K562 (cell line): ENCODE data around the gene AKAP7. TPM values are rescaled to one million over a fixed set of nuclear protein-coding genes. Genes with fewer than 3 reads are reported as not detected.

Source experiments
- ATAC-seq: fragments of 200-7000 bp; cut with Tn5 transposase; 3 replicates; pipeline ENCODE4 v1.9.1; 2020; ENCODE audit warnings: moderate library complexity
- BruUV-seq: library from RNA; stranded (reverse); fragments of 400-500 nt; replicated peaks from 2 replicates; lab custom pipeline; 2021; lab: Mats Ljungman, UMichigan
- CTCF ChIA-PET: fragments of 300-600 bp; formaldehyde crosslinking; extraction: SDS; loops from one replicate; lab custom pipeline; 2021; ENCODE audit warnings: low intra/inter-chr PET ratio; lab: Yijun Ruan, JAX
- POLR2A ChIA-PET: fragments of 300-600, 350-650 bp; sonication (Branson Sonifier 250); formaldehyde crosslinking; extraction: SDS; loops from one replicate; lab custom pipeline; 2021; ENCODE audit warnings: antibody characterized with exemption, inconsistent platforms; lab: Yijun Ruan, JAX
- DNase-seq, 4 experiments: peaks; one replicate each; pipeline versions ENCODE4 v3.0.0 to v3.0.0-alpha.2; 2011 to 2018; ENCODE audit warnings: low spot score in 3 of 4, mixed read lengths in 3 of 4; ENCODE audit errors: extremely low read depth in 1 of 4
- FAIRE-seq: peaks from 2 replicates; lab custom pipeline; 2011; peaks lifted over from hg19 to GRCh38; lab: Jason Lieb, UNC
- H2AFZ ChIP-seq: 2 replicates; pipeline ENCODE4 v1.6.0; 2011; ENCODE audit warnings: low read depth, low read length, control low read depth, inconsistent platforms
- H3K27ac ChIP-seq: fragments of 200-600 bp; 3 replicates; pipeline ENCODE4 v1.8.0; 2011; ENCODE audit warnings: low read depth, mild to moderate bottlenecking, control low read depth, inconsistent platforms, low read length, moderate library complexity, mixed read lengths; ENCODE audit errors: extremely low read depth
- H3K27me3 ChIP-seq, 2 experiments: fragments of 300-600 bp in 1 of 2; 2 replicates in 1 of 2; 3 replicates in 1 of 2; pipeline versions ENCODE4 v1.6.0 to v1.8.0; 2011; ENCODE audit warnings: inconsistent platforms in 2 of 2, low read length in 2 of 2, mild to moderate bottlenecking in 1 of 2, mixed read lengths in 1 of 2, moderate library complexity in 1 of 2; ENCODE audit not compliant: control insufficient read depth in 2 of 2, insufficient read depth in 2 of 2
- H3K36me3 ChIP-seq: fragments of 300-600 bp; 3 replicates; pipeline ENCODE4 v1.8.0; 2011; ENCODE audit warnings: mild to moderate bottlenecking, low read length, inconsistent platforms; ENCODE audit not compliant: control insufficient read depth, insufficient read depth
- H3K4me1 ChIP-seq, 2 experiments: fragments of 200-600 bp in 1 of 2; replicated peaks in 1 of 2; 2 replicates in 1 of 2; 3 replicates in 1 of 2; pipeline versions ENCODE4 v1.5.1 to v1.8.0; 2011; ENCODE audit warnings: inconsistent platforms in 2 of 2, low read length in 2 of 2, mild to moderate bottlenecking in 1 of 2, mixed read lengths in 1 of 2, moderate library complexity in 1 of 2; ENCODE audit not compliant: control insufficient read depth in 2 of 2, insufficient read depth in 2 of 2
- H3K4me2 ChIP-seq: 2 replicates; pipeline ENCODE4 v1.6.1; 2011; ENCODE audit warnings: low read length, control low read depth, inconsistent platforms, mixed read lengths; ENCODE audit not compliant: insufficient read depth
- H3K4me3 ChIP-seq: fragments of 200-600 bp; sonication (generic), shearing (Covaris generic); 2 replicates; pipeline ENCODE4 v1.5.1; 2016; ENCODE audit warnings: control low read depth, inconsistent platforms
- H3K79me2 ChIP-seq: fragments of 200-600 bp; 3 replicates; pipeline ENCODE4 v1.8.0; 2011; ENCODE audit warnings: low read length, inconsistent platforms; ENCODE audit not compliant: control insufficient read depth, insufficient read depth
- H3K9ac ChIP-seq, 2 experiments: 2 replicates each; pipeline versions ENCODE4 v1.6.0 to v1.6.1; 2011; ENCODE audit warnings: low read depth in 2 of 2, low read length in 2 of 2, control low read depth in 1 of 2, inconsistent platforms in 1 of 2, mild to moderate bottlenecking in 1 of 2, mixed read lengths in 1 of 2; ENCODE audit not compliant: insufficient read depth in 1 of 2
- H3K9me1 ChIP-seq: one replicate; pipeline ENCODE4 v1.6.0; 2011; ENCODE audit warnings: inconsistent platforms, mild to moderate bottlenecking, low read length, moderate library complexity; ENCODE audit not compliant: control insufficient read depth, insufficient read depth
- H3K9me3 ChIP-seq: replicated peaks from 2 replicates; pipeline ENCODE4 v1.5.1; 2011; ENCODE audit warnings: low read depth, low read length, inconsistent platforms; ENCODE audit not compliant: control insufficient read depth, insufficient read depth
- H4K20me1 ChIP-seq: replicated peaks from 2 replicates; pipeline ENCODE4 v1.6.1; 2011; ENCODE audit warnings: low read length, inconsistent platforms, mixed read lengths; ENCODE audit not compliant: control insufficient read depth, insufficient read depth
- CREB1 ChIP-seq, 2 experiments: sonication (generic) in 1 of 2; formaldehyde crosslinking in 1 of 2; IDR thresholded peaks; 2 replicates each; pipeline versions ENCODE4 v1.6.1 to v1.8.0; 2012 to 2022; ENCODE audit warnings: inconsistent platforms in 1 of 2, mild to moderate bottlenecking in 1 of 2, missing genetic modification reagents in 1 of 2, moderate library complexity in 1 of 2
- ELF4 ChIP-seq: fragments of 450-650 bp; formaldehyde crosslinking; IDR thresholded peaks from 2 replicates; pipeline ENCODE4 v1.4.0; 2022; ENCODE audit warnings: missing genetic modification characterization
- EP400 ChIP-seq: fragments of 450-650 bp; IDR thresholded peaks from 2 replicates; pipeline ENCODE4 v1.6.1; 2017; ENCODE audit warnings: antibody characterized with exemption, mild to moderate bottlenecking, moderate library complexity
- ESRRB ChIP-seq: fragments of 250-450 bp; sonication (Bioruptor Pico); IDR thresholded peaks from 2 replicates; pipeline ENCODE4 v1.5.0; 2020; ENCODE audit warnings: mild to moderate bottlenecking, moderate library complexity, borderline replicate concordance
- FIP1L1 ChIP-seq: fragments of 200-400 bp; formaldehyde crosslinking; IDR thresholded peaks from 2 replicates; pipeline ENCODE4 v1.6.1; 2018; ENCODE audit warnings: mild to moderate bottlenecking, low read depth, low read length; ENCODE audit not compliant: poor library complexity, severe bottlenecking
- FOSL1 ChIP-seq: fragments of 200-800 bp; sonication (Bioruptor generic); conservative IDR thresholded peaks from 2 replicates; pipeline ENCODE4 v1.6.1; 2016; ENCODE audit warnings: missing genetic modification characterization, missing compliant biosample characterization
- HMG20B ChIP-seq: fragments of 250-450 bp; sonication (Bioruptor Pico); IDR thresholded peaks from 2 replicates; pipeline ENCODE4 v1.5.0; 2021; ENCODE audit warnings: mild to moderate bottlenecking
- NR2C1 ChIP-seq, 2 experiments: fragments of 450-650 bp; IDR thresholded peaks; 2 replicates each; pipeline ENCODE4 v1.6.1; 2017; ENCODE audit warnings: mild to moderate bottlenecking in 2 of 2, antibody characterized with exemption in 1 of 2, inconsistent platforms in 1 of 2, missing compliant biosample characterization in 1 of 2, missing genetic modification characterization in 1 of 2
- SFPQ ChIP-seq: fragments of 200-400 bp; formaldehyde crosslinking; IDR thresholded peaks from 2 replicates; pipeline ENCODE4 v1.6.1; 2017; ENCODE audit warnings: mild to moderate bottlenecking, low read depth, low read length, moderate library complexity
- SMARCC2 ChIP-seq: fragments of 450-650 bp; IDR thresholded peaks from 2 replicates; pipeline ENCODE4 v1.6.1; 2017; ENCODE audit warnings: antibody characterized with exemption, moderate library complexity, mild to moderate bottlenecking, low read depth
- STAG1 ChIP-seq: sonication (generic); formaldehyde crosslinking; IDR thresholded peaks from 2 replicates; pipeline ENCODE4 v1.5.0; 2020; ENCODE audit warnings: missing genetic modification reagents, borderline replicate concordance
- THAP12 ChIP-seq: fragments of 250-450 bp; sonication (Bioruptor Pico); IDR thresholded peaks from 2 replicates; pipeline ENCODE4 v1.9.0; 2021; ENCODE audit warnings: mild to moderate bottlenecking, inconsistent platforms
- XRCC4 ChIP-seq: IDR thresholded peaks from one replicate; pipeline ENCODE4 v1.6.1; 2011; ENCODE audit not compliant: insufficient read depth, insufficient read length; ENCODE audit errors: extremely low read depth
- ZNF12 ChIP-seq: sonication (generic); formaldehyde crosslinking; IDR thresholded peaks from 2 replicates; pipeline ENCODE4 v1.4.0; 2020; ENCODE audit warnings: mild to moderate bottlenecking, missing genetic modification reagents
- ZNF511 ChIP-seq: sonication (generic); formaldehyde crosslinking; IDR thresholded peaks from 2 replicates; pipeline ENCODE4 v1.8.0; 2022; ENCODE audit warnings: mild to moderate bottlenecking, missing genetic modification reagents
- WGBS: fragments of 100-300 bp; shearing (Covaris generic); methylation state at CpG from one replicate; pipeline ENCODE4 v1.1.6; 2016; ENCODE audit warnings: low coverage, mixed read lengths; ENCODE audit not compliant: insufficient coverage; ENCODE audit errors: missing lambda C conversion rate; 5-methylcytosine and 5-hydroxymethylcytosine counted together
- in situ Hi-C: fragments of 300-500 bp; cut with MboI; formaldehyde crosslinking; loops from 4 replicates; pipeline ENCODE4 v1.15.0; 2018; ENCODE audit warnings: inconsistent platforms, mixed read lengths
- intact Hi-C: fragments of 100-400 bp; cut with micrococcal nuclease; formaldehyde crosslinking; loops from 2 replicates; pipeline ENCODE4 v1.14.2; 2022
- polyA plus RNA-seq, 8 experiments: library from polyadenylated mRNA; depleted of rRNA in 4 of 8; stranded (reverse) in 5 of 8; unstranded in 3 of 8; fragments of >200 nt; fragmentation: Nextera tagmentation in 2 of 8; fragmentation: Illumina TruSeq in 1 of 8; extraction: Ambion mirVana in 2 of 8; extraction: Trizol in 1 of 8; gene quantifications; 2 replicates each; pipeline versions ENCODE4 v1.2.1 to v1.2.3, GENCODE V29; 2011 to 2014; ENCODE audit warnings: inconsistent platforms in 1 of 8, missing spikeins in 1 of 8
- total RNA-seq, 7 experiments: library from RNA; depleted of rRNA in 6 of 7; stranded (reverse); fragments of >200 nt in 6 of 7; fragmentation: Illumina TruSeq in 2 of 7; extraction: Trizol in 2 of 7; gene quantifications; 2 replicates each; pipeline versions ENCODE4 v1.2.1 to v1.2.3, GENCODE V29; 2011 to 2021; ENCODE audit warnings: low replicate concordance in 1 of 7

Gene AKAP7
- total and polyA plus RNA-seq, 9 of the 15 experiments (the other 6 are each of a cell fraction or from before 2014, with no cell fraction given), result 0.82 to 2.6 (median 1.6) TPM

GRCh38 chr6:131269565-131270391 is 134.5 kb downstream of the AKAP7 start:
- ChIA-PET POLR2A (no interaction called here), CTCF (no interaction called here)
- no peak overlapping the region for H3K9ac ChIP-seq
- BruUV-seq, result no TSS peak
- H3K4me3 ChIP-seq, result no peak overlapping the region
- H3K4me1 ChIP-seq, result no peaks in the 10 kb centered on the region
- intact Hi-C loops, result no loop called here
- ATAC-seq (no peak), DNase-seq (no peak), FAIRE-seq (no peak)
- WGBS, result 0% methylated on average over 3 of the region's 3 CpGs
- no peak overlapping the region for H3K27ac ChIP-seq
- no peaks in the 10 kb centered on the region for H3K36me3 ChIP-seq
- in situ Hi-C loops, result no loop called here
- H3K9me3 ChIP-seq, result no peaks in the 10 kb centered on the region
- H3K27me3 ChIP-seq, result no peaks in the 10 kb centered on the region
- H2AFZ ChIP-seq, result no peak overlapping the region
- no peaks in the 10 kb centered on the region for H3K9me1 ChIP-seq
- H4K20me1 ChIP-seq, result no peaks in the 10 kb centered on the region
- H3K4me2 ChIP-seq, result no peak overlapping the region
- H3K79me2 ChIP-seq, result no peaks in the 10 kb centered on the region
- TF ChIP-seq ELF4 (CRISPR knock-in tag) (no peak), NR2C1 (IDR thresholded peaks at IDR 0.05) (no peak), NR2C1 (tag; IDR thresholded peaks at IDR 0.05) (no peak), FOSL1 (no peak), SMARCC2 (no peak), THAP12 (CRISPR knock-in tag) (no peak), ESRRB (CRISPR knock-in tag) (no peak), ZNF511 (CRISPR knock-in tag) (no peak), ZNF12 (CRISPR knock-in tag) (no peak), HMG20B (no peak), STAG1 (CRISPR knock-in tag) (no peak), EP400 (no peak), FIP1L1 (no peak), SFPQ (no peak), CREB1 (IDR thresholded peaks at IDR 0.05) (no peak), CREB1 (CRISPR knock-in tag; IDR thresholded peaks at IDR 0.05) (no peak), XRCC4 (no peak)
